Erythroblast (primary cell): ENCODE data around the gene MOB3B.

Experiments
- GATA1 ChIP-seq: IDR thresholded peaks from 2 replicates; pipeline ENCODE4 v1.6.1; 2011; ENCODE audit warnings: low read depth, mild to moderate bottlenecking, control low read depth, low read length, moderate library complexity
- POLR2A ChIP-seq: IDR thresholded peaks from 2 replicates; pipeline ENCODE4 v1.6.1; 2011; ENCODE audit warnings: mild to moderate bottlenecking, low read length

GRCh38 chr9:27412963-27413362 lies 116.7 kb downstream of the MOB3B start:
- TF ChIP-seq POLR2A (no peak), GATA1 (no peak)
